Activated T-cell treated with anti-CD3 and anti-CD28 coated beads, Interleukin-2, amount 50 U/mL, for 1 hour (primary cell): Measurements from ENCODE around the gene TNFRSF11A.
A peak's percentile ranks its signal among the peaks of the same experiment; 100 is the strongest.

Experiments
- DNase-seq: peaks from one replicate; pipeline ENCODE4 v3.0.0-alpha.2; 2020

Gene TNFRSF11A

DNA sequence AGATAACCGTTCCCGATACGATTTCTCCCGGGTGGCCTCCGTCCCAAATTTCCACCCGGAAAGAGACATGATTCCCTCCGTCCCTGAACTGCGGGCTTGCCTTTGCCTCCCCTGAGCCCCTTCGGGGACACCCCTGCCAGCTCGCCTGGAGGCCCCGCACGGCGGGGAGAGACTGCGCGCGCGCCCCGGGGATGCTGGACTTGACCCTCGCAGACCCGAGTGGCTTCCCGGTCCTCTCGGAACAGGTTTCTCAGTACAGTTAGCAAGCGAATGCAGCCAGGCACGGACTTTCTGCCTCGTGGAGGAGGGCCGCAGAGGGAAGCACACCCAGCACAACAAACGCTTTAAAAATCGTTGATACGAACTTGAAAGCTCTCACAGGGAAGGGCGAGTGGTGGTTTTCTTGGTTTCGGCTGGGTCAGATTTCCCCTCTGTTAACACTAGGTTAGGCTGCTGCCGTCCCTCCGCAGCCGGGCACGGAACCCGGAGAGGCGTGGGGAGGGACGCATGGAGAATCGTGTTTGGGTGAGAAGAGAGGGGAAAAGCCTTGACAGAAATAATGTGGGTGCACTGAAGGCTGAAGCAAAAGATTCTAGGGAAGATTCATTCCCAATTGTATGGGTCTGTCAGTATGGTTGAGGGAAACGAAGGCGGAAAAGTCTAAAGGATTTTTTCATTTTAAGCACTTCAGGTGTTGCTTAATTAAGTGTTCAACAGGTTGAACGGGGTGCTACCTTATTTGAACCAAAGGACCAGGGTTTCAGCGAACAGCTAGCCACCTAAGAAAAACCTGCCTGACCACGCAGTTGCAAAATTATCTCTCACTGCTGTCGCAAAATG, 916 bp downstream of the TNFRSF11A start:
- DNase-seq: peak; percentile 38

DNA sequence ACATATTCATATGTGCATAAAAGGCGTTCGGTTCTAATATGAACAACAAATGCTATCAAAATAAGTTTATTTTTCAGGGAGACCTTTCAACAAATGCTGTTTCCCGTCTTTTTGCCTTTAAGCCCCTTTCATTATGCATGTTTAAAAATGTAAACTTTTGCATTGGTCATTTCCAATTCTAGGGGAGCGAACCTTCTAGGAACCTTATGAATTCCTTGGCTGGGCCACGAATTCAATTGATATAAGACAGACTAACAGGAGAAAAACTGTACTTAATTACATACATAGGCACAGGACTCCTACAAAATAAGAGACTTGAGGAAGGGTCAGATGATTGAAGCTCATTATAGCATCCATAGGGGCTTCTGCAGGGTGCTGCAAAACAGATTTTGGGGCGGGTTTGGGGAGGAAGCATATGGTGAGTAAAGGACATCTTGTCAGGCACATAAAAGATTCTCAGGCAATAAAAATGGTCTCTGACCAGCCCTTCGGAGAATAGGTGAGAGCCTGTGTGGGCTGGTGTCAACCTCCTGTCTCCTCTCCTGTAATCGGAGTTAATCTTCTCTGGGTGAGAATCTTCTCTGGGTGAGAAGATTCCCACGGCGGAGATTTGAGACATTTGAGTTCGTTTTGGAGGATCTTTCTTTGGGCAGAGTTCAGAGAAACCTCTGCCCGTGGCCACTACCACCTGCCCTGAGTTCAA, 1.7 kb downstream of the TNFRSF11A start:
- no peak for DNase-seq

DNA sequence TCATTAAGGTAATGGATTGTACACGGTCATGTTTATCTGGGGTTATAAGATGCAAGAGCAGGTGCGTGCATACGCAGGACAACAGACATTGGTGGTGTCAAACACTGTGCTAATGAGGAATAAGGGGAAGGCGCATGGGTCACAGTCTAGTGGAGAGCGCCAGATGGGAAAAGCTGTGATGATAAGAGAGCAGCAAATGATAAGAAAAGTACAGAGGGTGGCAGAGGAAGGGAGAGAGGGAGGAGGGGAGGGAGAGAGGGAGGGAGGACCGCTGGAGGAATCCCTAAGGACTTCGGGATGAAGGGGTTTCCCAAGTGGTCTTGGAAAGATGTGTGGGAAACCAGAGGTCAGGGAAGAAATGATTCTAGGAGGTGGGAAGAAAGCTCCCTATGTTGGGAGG, 2.9 kb downstream of the TNFRSF11A start:
- no peak for DNase-seq

DNA sequence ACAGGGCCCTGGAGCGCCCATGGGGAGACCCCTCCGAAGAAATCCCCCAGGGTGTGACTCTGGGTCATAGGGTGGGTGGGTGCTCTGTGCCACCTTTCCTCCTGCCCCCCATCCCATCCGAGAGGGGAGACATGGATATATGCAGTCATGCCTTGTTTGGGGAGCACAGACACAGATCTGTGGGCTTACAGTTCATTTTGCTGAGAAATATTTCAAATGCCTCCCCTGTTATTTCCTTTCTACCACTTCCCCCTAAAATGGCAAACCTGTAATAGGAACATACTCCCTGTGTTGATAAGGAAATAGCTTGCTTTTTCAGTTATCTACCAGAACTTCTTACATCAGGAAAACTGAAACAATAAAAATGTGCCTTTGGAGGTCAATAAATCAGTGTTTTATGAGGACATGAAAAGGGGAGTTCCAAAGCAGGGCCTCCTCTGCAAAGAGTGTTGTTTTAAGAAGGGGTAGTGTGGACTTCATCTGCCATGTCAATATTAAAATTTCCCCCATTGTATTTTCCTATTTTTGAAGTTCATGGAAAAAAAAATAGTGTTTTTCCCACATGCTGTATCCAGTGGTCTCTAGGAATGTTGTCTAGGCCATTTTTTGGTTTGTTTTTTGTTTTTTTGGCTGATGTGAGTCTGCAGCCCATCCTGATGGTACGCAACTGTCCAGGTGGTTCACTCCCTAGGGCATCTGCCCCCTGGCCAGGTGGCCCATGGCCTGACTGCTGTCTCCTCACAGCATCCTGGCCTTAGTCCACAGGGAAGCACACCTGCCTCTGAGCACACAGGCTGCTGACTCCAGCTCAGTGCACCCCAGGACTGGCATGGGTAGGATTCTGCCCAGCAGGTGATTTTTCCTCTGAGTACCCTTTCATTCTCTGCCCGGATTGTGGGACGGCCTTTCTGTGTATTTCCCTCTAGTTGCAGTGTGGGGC, 3.7 kb downstream of the TNFRSF11A start:
- no peak for DNase-seq

DNA sequence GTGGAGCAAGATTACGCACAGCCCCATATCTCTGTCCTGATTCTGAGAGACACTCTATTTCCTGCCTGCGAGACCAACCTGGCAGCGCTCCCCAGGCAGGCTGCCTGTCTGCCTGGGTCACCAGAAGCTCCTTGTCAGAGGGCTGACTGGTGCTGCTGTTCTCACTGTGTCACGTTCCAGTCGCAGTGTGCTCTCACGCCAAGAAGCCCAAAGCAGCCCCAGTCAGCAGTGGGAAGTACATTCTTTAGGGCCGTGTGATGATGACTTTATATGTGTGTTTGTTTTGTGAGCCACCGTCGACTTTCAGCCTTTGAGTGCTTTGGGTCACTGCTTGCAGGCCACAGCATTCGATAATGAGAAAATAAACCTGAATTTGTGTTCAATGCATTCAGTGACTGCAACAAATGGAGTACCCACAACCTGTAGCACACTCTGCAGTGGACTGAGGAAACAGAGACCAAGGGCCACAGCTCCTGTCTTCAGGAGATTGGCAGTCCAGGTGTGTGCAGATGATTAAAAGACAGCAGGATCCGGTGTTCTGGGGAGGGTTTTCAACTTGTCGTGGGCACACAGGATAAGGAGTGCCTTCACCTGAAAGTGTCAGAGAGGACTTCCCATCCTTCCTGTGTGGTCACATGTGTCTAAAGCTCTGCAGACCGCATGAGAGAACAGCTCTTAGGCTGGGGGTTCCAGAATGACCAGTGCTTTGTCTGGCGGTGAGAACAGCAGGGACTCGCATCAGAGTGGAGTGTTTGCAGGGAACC, 4.8 kb downstream of the TNFRSF11A start:
- DNase-seq: no peak

DNA sequence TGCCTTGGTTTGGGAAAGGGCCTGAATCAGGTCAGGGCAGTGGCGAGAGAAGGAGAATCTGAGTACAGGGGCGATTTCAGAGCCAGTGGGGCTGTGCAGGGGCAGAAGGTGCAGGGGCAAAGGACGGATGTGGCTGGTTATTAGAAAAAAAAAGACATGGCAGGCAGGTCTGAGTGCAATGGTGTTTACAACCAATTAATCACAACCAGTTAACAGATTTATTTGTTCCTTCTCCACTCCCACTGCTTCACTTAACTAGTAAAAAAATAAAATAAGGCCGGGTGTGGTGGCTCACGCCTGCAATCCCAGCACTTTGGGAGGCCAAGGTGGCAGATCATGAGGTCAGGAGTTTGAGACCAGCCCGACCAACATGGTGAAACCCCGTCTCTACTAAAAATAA, 5.5 kb downstream of the TNFRSF11A start:
- DNase-seq: no peak

DNA sequence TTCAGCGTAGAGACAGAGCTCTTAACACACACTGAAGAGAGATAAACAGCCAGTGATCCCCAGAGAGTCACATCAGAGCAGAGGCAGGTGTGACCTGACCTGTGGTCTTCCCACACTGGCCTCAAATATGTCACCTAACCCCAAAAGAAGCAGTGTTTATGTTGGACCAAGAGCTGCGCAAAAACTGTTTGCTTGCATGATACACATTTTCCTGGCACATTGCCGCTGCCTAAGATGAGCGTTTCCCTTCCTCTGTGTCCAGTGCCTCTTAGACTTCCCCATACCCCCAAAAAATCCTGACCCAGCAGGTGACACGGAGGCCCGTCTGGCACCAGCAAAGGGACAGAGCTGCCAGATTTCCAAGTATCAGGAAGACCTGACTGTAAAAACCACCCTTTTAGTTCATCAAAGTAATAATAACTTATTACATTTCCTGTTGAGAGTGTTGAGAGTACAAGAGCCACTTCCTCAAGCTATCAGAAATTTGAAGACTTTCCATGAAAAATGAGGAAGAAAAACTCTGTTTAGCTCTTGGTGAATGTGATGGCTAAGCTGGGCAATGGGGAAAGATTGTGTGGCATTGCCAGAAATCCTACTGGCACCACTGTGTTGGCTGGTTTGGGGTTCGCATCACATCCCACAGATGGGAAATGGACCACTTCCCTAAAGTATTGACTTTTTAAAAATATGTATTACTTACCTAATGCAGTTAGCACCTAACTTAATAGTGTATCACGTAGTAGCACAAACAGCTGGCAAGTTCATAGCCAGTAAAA, 6.7 kb downstream of the TNFRSF11A start:
- DNase-seq: no peak

DNA sequence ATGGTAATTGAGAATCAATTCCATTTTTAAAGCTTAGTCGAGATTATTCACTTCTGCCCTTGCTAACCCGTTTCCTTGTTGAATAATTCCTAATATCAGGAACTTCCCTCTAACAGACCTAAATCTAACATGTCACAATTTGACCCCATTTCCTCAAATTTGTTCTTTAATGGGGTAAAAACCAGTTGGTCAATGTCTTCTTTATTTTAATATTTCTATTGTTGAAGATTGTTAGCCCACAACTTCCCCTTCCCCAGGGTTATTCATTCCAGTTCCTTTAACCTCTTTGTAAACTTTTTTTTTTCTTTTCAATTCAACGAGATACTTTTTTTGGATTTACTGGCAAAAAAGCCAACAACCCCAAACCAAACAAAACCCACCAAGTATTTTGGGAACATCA, 7.3 kb downstream of the TNFRSF11A start:
- no peak for DNase-seq

DNA sequence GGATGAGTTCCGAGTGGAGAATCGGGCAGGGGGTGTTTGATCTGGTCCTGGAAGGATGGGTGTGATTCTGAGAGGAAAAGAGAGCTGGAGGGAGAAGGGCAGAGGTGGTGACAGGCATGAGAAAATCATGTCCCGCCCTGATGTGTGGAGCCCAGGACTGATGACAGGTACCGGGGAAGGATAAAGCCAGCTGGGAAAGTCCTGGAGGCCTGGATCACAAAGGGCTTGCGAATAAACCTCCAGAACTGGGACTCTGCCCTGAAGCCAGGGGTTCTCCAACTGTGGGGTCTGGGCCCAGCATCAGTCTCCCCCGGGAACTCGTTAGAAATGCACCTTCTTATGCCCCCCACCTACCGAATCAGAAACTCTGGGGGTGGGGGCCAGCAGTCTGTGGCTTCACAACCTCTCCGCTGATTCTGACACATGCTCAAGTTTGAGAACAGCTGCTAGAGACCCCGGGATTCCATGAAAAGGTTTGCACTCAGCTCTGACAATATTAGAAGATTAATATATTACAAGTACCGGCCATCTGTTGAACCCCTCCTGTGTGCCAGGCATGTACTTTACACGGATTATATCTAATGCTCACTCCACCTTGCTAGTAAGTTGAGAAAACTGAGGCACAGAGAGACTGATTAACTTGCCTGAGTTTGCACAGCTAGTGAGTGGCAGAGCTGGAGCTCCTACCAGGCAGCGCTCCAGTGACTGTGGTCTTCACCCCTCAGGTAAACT, 8.0 kb downstream of the TNFRSF11A start:
- no peak for DNase-seq

DNA sequence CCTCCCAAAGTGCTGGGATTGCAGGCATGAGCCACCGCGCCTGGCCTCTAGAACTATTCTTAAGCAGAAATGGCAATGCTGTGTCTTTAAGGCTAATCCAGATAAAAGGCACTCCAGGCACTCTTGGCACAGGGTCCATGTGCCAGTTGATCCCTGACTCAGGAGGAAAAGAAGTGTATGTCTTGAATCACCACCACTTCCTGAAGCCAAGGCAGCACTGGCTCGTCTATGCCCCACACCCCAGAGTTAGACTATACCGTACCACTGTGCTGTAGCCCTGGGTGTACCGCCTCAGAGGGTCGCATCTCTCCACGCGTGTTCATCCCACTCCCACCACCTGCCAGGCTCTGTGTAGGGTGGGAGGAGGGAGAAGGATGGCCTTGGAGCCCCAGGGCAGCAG, 9.0 kb downstream of the TNFRSF11A start:
- DNase-seq: no peak

DNA sequence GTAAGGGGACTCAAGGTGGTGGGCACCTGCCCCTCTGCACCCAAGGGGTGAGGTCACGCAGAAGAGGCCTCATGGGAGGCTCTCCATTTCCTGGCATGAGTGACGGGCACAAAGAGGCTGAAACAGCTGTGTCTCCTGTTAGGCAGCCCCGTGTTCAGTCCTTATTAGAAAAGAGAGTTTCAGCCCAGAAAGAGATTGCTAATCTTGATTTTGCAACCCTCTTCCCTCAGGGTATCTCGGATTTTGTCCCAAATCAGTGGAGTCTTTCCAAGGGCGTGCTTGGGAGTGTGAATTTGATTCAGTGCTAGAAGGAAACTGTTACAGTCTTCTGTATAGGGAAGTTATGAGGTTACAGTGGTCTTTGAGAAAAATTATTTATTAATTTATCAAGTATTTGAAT, 10.4 kb downstream of the TNFRSF11A start:
- DNase-seq: no peak

DNA sequence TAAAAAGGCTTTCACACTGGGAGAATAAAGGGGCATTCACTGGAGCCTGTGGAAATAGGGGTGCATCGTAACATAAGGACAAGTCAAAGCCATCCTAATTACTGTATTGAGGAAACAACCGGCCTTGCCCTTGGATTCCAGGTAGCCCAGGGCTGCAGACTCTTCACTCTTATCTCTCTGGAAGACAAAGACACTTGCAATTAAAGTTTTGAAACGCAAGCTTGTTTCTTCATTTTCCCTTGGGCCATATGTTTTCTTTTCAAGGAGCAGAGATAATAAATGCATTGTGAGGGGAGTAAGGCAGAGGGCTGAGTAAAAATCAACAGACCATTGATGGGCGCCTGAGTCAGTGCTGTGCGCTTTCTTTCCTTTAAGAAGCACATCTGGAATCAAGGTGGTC, 11.5 kb downstream of the TNFRSF11A start:
- no peak for DNase-seq

DNA sequence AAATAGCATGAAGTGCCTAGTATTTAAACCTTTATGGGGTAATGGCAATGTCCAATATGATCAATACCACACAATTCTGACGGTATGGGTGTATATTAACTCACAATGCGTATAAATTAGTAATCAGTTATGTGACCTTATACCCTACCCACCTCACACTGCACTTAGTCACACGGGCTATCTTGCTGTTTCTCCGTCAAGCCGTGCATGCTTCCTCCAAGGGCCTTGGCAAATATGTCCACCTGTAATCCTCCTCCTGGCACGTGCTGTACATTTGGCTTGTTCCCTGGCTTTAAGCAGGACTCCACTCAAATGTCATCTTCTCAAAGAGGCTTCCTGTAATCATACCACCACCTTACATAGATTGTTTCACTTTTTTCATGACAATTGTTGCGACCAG, 12.2 kb downstream of the TNFRSF11A start:
- DNase-seq: no peak

DNA sequence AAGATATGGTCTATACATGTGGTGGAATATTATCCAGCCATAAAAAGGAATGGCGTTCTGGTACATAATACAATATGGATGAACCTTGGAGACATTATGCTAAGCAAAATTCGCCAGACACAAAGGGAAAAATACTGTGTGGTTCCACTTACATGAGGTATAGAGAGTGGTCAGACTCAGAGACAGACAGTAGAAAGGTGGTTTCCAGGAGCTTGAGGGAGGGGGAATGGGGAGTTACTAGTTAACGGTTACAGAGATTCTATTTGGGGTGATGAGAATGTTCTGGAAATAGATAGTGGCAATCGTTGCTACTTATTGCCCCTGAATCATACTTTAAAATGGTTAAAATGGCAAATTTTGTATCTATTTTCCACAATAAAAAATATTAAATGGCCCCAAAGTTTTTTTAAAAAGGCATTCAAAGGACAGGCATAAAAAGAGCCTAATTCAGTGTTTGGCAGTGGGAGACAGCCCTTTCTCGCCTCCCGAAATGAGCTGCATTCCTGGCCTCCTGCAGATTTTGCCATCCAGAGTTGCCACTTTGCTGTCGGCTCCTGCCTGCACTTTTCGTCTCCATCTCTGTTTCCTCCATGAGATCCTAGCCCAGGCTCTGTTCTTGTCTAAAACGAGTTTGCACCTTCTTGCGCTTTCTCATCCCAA, 13.5 kb downstream of the TNFRSF11A start:
- DNase-seq: no peak

DNA sequence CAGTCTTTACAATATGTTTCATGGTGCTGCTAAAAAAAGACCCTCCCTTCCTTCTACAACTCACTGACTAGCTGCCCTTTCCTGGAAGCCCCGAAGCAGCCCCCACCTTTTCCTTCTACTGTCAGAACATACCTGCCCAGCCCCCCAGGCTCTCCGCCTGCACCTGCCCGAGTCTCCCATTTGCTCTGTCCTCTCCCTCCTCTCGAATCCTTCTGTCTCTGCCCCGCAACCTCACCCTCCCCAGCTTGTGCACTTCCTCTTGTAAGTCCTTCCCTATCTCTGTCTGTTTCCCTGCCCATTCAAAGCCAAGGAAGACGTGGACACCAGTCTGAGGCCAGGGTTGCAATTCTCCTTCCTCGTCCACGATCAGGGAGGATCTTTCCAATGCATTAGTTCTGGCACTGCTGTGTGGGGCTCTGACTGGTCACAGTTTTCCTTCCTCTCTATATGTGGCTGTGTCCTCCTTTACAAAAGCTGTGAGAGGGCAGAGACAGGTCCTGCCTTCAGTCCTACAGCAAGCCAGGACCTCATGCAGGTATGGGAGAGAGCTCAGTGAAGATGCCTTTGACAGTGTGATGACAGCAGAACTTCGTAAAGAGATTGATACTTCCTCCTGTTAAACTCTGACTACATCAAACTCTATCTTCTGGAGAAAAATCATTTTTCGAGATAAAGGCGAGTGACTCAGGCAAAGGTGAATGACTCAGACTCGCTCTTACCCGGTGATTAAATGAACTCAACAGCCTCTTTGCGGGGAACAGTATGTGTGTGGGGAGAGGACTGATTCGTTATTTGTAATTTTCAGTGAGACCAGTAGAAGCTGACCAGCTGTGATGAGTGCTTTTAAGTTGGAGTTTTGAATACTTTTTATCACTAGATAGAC, 14.2 kb downstream of the TNFRSF11A start:
- no peak for DNase-seq

DNA sequence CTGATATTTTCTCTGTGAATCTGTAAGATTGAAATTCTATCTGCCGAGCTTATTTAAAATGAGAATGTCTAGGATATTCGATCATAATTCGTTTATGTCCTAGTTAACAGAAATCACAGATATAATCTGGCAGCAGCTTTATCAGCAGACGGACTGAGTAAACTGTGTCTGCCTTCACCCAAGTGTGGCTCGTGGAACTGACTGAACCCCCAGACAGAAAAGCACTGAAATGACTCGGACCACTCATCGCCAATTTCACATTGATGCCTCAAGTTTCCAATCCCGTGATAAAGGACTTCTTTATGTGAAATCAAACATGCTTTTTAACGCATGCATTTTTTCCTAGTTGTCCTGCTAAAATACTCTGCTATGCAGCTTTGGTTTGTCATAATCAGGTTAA, 15.9 kb downstream of the TNFRSF11A start:
- DNase-seq: no peak

DNA sequence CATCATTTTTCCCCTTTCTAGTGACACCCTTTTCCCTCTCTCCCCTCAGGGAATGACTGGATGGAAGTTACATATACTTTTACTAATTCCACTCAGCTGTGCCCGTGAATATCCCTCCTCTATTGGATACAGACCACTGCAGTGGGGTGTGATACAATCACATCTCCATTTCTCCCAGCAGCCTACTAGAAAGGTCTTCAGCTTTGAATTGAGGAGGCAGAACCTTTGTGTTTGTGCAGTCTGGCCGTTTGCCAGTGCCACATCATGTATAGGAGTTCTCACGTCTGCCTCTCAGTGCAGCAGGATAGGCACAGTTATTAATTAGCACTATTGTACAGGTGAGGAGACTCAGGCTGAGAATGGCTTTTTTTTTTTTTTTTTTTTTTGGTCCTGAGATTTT, 16.4 kb downstream of the TNFRSF11A start:
- DNase-seq: no peak

DNA sequence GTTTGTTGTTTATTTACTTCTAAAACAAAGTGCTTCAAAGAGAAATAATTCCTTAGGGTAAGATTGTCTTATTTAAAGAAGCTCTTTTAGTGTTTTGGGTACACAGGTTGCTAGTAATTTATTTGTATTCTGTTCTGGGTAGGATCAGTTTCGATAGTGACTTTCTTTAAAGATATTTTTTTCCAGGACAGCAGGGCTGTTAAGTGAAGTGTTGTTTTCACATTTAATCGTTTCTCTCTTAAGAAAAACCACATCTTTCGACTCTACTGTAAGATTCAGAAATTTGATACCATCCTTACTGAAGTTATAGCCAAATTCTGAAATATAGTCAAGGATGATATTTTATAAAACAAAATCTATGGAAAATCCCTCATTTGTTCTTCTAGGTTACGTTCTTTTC, 17.8 kb downstream of the TNFRSF11A start:
- no peak for DNase-seq

DNA sequence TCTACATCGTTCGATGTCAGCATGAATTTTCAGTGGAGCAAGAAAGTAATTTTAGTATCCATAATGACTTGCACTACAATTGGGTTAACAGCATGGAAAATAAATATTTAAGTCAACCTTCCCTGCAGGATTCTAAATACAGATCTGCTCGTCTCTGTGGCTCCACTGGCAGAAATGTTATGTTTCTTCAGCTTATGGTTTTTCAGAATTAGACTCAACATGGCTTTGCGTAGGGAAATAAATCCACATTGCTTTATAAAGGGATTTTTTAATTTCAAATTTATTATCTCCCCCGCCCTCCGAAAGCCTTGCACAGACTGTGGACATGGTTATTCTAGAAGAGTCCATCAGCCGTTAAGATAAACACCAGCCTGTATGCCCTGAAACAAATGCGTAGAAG, 18.2 kb downstream of the TNFRSF11A start:
- no peak for DNase-seq
